Activated T-helper 1 cell treated with Interleukin-2 at 50 U/mL for 16 hours (primary cell): ENCODE data around the gene KIF14.
"Not testable (repeated sequence)": the region's sequence is repeated elsewhere in the genome, so short reads cannot be mapped to it uniquely, and the experiment has no call there.

Source experiments
- DNase-seq: peaks from one replicate; pipeline ENCODE4 v3.0.0-alpha.2; 2020; ENCODE audit warnings: low read depth

Gene KIF14

GRCh38 chr1:200634261-200635122 is 13.9 kb upstream of the KIF14 start:
- DNase-seq = no peak

GRCh38 chr1:200631375-200631774 is 10.8 kb upstream of the KIF14 start:
- DNase-seq = no peak

GRCh38 chr1:200630515-200630899 is 10.0 kb upstream of the KIF14 start:
- not testable (repeated sequence) for DNase-seq

GRCh38 chr1:200629876-200630514 is 9.4 kb upstream of the KIF14 start:
- DNase-seq = no peak

- DNase-seq = no peak
Observed at GRCh38 chr1:200628223-200628881, 7.8 kb upstream of the KIF14 start.

GRCh38 chr1:200627575-200628222 is 7.1 kb upstream of the KIF14 start:
- no peak for DNase-seq

- DNase-seq = no peak
Observed at GRCh38 chr1:200626853-200627534, 6.4 kb upstream of the KIF14 start.

GRCh38 chr1:200625381-200625824 is 4.9 kb upstream of the KIF14 start:
- no peak for DNase-seq

- DNase-seq = no peak
Observed at GRCh38 chr1:200624679-200625335, 4.3 kb upstream of the KIF14 start.

- DNase-seq = no peak
Observed at GRCh38 chr1:200619894-200620272, 668 bp downstream of the KIF14 start.

- no peak for DNase-seq
Observed at GRCh38 chr1:200610846-200611245, 9.7 kb downstream of the KIF14 start.

GRCh38 chr1:200602632-200603031 is 17.9 kb downstream of the KIF14 start:
- no peak for DNase-seq

GRCh38 chr1:200590001-200590400 is 30.6 kb downstream of the KIF14 start:
- DNase-seq = no peak

- no peak for DNase-seq
Observed at GRCh38 chr1:200588698-200589097, 31.9 kb downstream of the KIF14 start.

GRCh38 chr1:200564319-200564718 is 56.2 kb downstream of the KIF14 start:
- DNase-seq = no peak

- no peak for DNase-seq
Observed at GRCh38 chr1:200561856-200562214, 58.7 kb downstream of the KIF14 start.

- DNase-seq = no peak
Observed at GRCh38 chr1:200558866-200559459, 61.6 kb downstream of the KIF14 start.

- DNase-seq = no peak
Observed at GRCh38 chr1:200556002-200556401, 64.5 kb downstream of the KIF14 start.

GRCh38 chr1:200552737-200553136 is 67.8 kb downstream of the KIF14 start:
- not testable (repeated sequence) for DNase-seq

- DNase-seq = no peak
Observed at GRCh38 chr1:200550367-200550766, 70.2 kb downstream of the KIF14 start.

GRCh38 chr1:200547386-200547785 is 73.2 kb downstream of the KIF14 start:
- no peak for DNase-seq
